OCI-LY7 (cell line): ENCODE results near the gene SRRT. TPM values are rescaled to one million over a fixed set of nuclear protein-coding genes. Genes with fewer than 3 reads are reported as not detected.

ENCODE experiments used
- BruUV-seq: library from RNA; stranded (reverse); fragments of 400-500 nt; replicated peaks from 2 replicates; lab custom pipeline; 2021; lab: Mats Ljungman, UMichigan
- CTCF ChIA-PET: fragments of 300-600 bp; sonication (Branson Sonifier 250); formaldehyde crosslinking; loops from one replicate; lab custom pipeline; 2022; ENCODE audit warnings: antibody characterized with exemption; ENCODE audit not compliant: unreplicated experiment; lab: Charles Lee
- POLR2A ChIA-PET: fragments of 300-600 bp; sonication (Branson Sonifier 250); formaldehyde crosslinking; loops from one replicate; lab custom pipeline; 2022; ENCODE audit warnings: antibody characterized with exemption; lab: Charles Lee
- DNase-seq: peaks from one replicate; pipeline ENCODE4 v3.0.0-alpha.2; 2015; ENCODE audit warnings: low spot score
- H2AFZ ChIP-seq: fragments of 200-600 bp; sonication (generic), shearing (Covaris generic); 2 replicates; pipeline ENCODE4 v1.6.1; 2014; ENCODE audit warnings: mild to moderate bottlenecking, antibody characterized with exemption, low read length, moderate library complexity
- H3K27ac ChIP-seq: fragments of 200-600 bp; sonication (generic); 2 replicates; pipeline ENCODE4 v1.5.1; 2014; ENCODE audit warnings: mixed run types, low read depth, mild to moderate bottlenecking, moderate library complexity, low read length, inconsistent platforms; ENCODE audit not compliant: poor library complexity, severe bottlenecking
- H3K36me3 ChIP-seq: fragments of 200-600 bp; sonication (generic); 2 replicates; pipeline ENCODE4 v1.6.1; 2014; ENCODE audit warnings: mild to moderate bottlenecking, antibody characterized with exemption, low read length, moderate library complexity, mixed read lengths; ENCODE audit not compliant: insufficient read depth
- H3K4me1 ChIP-seq: fragments of 200-600 bp; sonication (generic); 2 replicates; pipeline ENCODE4 v1.5.1; 2014; ENCODE audit warnings: mild to moderate bottlenecking, low read length; ENCODE audit not compliant: insufficient read depth, poor library complexity, severe bottlenecking
- H3K4me2 ChIP-seq: fragments of 200-600 bp; sonication (generic); 2 replicates; pipeline ENCODE4 v1.6.1; 2014; ENCODE audit warnings: mild to moderate bottlenecking, low read length
- H3K4me3 ChIP-seq: fragments of 200-600 bp; sonication (generic); 2 replicates; pipeline ENCODE4 v1.5.1; 2014; ENCODE audit warnings: mild to moderate bottlenecking, low read depth, low read length; ENCODE audit not compliant: poor library complexity, severe bottlenecking
- H3K79me2 ChIP-seq: fragments of 200-600 bp; sonication (generic); 2 replicates; pipeline ENCODE4 v1.6.1; 2016; ENCODE audit warnings: low read depth, mild to moderate bottlenecking, low read length, moderate library complexity, mixed read lengths; ENCODE audit not compliant: insufficient read depth
- H3K9me2 ChIP-seq: fragments of 200-600 bp; sonication (generic); 2 replicates; pipeline ENCODE4 v1.6.1; 2016; ENCODE audit warnings: mild to moderate bottlenecking, low read length, mixed read lengths; ENCODE audit not compliant: insufficient read depth
- H3K9me3 ChIP-seq: fragments of 200-600 bp; sonication (generic); 2 replicates; pipeline ENCODE4 v1.6.1; 2014; ENCODE audit warnings: mild to moderate bottlenecking, mixed run types, low read length, mixed read lengths
- H4K20me1 ChIP-seq: fragments of 200-600 bp; sonication (generic); 2 replicates; pipeline ENCODE4 v1.6.1; 2014; ENCODE audit warnings: mild to moderate bottlenecking, antibody characterized with exemption, low read length, moderate library complexity, mixed read lengths; ENCODE audit not compliant: insufficient read depth
- CTCF ChIP-seq: fragments of 200-600 bp; sonication (generic); conservative IDR thresholded peaks from 2 replicates; pipeline ENCODE4 v1.5.1; 2014; ENCODE audit warnings: mild to moderate bottlenecking, antibody characterized with exemption, low read length, moderate library complexity, mixed read lengths
- EZH2phosphoT487 ChIP-seq: fragments of 200-600 bp; sonication (generic); IDR thresholded peaks from 2 replicates; pipeline ENCODE4 v1.6.1; 2018; ENCODE audit warnings: low read depth, borderline replicate concordance, mild to moderate bottlenecking, mixed run types, antibody characterized with exemption, low read length, moderate library complexity, mixed read lengths
- intact Hi-C: fragments of 100-400 bp; cut with micrococcal nuclease; formaldehyde crosslinking; loops from one replicate; pipeline ENCODE4 v1.10.0; 2022; ENCODE audit not compliant: unreplicated experiment
- total RNA-seq, 2 experiments: library from RNA; depleted of rRNA in 1 of 2; stranded (reverse); fragments of >200 nt in 1 of 2; shearing (Covaris generic) in 1 of 2; gene quantifications; 2 replicates each; pipeline ENCODE4 v1.2.3, GENCODE V29; 2014 to 2022

Gene SRRT
- total RNA-seq, 2 experiments from 2014 or later: 154 to 264 TPM

DNA sequence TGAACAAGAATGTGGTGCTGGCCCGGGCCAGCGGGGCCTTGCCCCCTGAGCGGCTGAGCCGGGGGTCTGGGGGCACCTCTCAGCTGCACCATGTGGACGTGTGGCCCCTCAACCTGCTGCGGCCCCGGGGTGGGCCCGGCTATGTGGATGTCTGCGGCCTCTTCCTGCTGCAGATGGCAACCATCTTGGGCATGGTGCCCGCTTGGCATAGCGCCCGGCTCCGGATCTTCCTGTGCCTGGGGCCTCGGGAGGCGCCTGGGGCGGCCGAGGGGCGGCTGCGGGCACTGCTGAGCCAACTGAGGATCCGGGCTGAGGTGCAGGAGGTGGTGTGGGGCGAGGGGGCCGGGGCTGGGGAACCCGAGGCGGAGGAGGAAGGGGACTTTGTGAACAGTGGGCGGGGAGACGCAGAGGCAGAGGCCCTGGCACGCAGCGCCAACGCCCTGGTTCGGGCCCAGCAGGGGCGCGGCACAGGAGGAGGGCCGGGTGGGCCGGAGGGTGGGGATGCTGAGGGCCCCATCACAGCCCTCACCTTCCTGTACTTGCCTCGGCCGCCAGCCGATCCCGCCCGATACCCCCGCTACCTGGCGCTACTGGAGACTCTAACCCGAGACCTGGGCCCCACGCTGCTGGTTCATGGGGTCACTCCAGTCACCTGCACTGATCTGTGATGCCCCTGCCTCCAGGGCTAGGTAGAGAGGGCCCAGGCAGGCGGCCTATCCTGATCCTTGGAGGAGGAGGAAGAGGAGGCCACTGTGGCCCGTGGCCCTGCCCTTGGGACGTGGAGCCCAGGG, 8.8 kb upstream of the SRRT start:
- Histone ChIP-seq H3K4me1 (peaks cover 9% of the 10 kb centered on the region), H3K27ac (no peak overlapping the region), H3K4me2 (peak overlapping the region; percentile 57; the same call in 1 of the 2 replicates), H3K9me3 (no peaks in the 10 kb centered on the region), H3K36me3 (peaks cover 14% of the 10 kb centered on the region), H2AFZ (no peak overlapping the region; the same call in 1 of the 2 replicates), H3K9me2 (no peaks in the 10 kb centered on the region), H3K4me3 (no peak overlapping the region), H3K79me2 (no peaks in the 10 kb centered on the region), H4K20me1 (no peaks in the 10 kb centered on the region)
- BruUV-seq: no TSS peak
- POLR2A ChIA-PET: no interaction called here
- CTCF ChIA-PET: no interaction called here
- intact Hi-C loops: no loop called here
- no peak for TF ChIP-seq CTCF
- no peak for TF ChIP-seq EZH2phosphoT487
- no peak for DNase-seq

- DNase-seq: no peak
- Histone ChIP-seq H3K4me1 (peaks cover 9% of the 10 kb centered on the region), H3K27ac (no peak overlapping the region), H2AFZ (peak overlapping the region; percentile 63; the same call in 1 of the 2 replicates), H3K4me2 (peak overlapping the region; percentile 57), H4K20me1 (no peaks in the 10 kb centered on the region), H3K9me3 (no peaks in the 10 kb centered on the region), H3K4me3 (no peak overlapping the region), H3K9me2 (no peaks in the 10 kb centered on the region), H3K79me2 (no peaks in the 10 kb centered on the region), H3K36me3 (peaks cover 9% of the 10 kb centered on the region; the same call in 1 of the 2 replicates)
- intact Hi-C loops: no loop called here
- no TSS peak for BruUV-seq
- TF ChIP-seq EZH2phosphoT487 (no peak), CTCF (no peak)
- ChIA-PET POLR2A (no interaction called here), CTCF (no interaction called here)
These were observed 8.2 kb upstream of the SRRT start for GRCh38 chr7:100866729-100867039.
